Measurements from ENCODE around the gene HAS3. TPM values are rescaled to one million over a fixed set of nuclear protein-coding genes. Genes with fewer than 3 reads are reported as not detected.

Gene HAS3
- total RNA-seq, 1 experiment from 2014 or later, result 140 TPM

GRCh38 chr16:69165584-69165983, 60.1 kb downstream of the HAS3 start:
- H3K4me1 ChIP-seq (ENCODE audit: control insufficient read depth in 1 of 2, insufficient read depth in 2 of 2, low read length in 2 of 2), result peaks cover 0 to 14% of the 10 kb centered on the region in 2 experiments; a peak in 1 of 4 replicates
- RAD21 ChIA-PET (ENCODE audit: low non-redundant PET in 1 of 2, low total read pairs in 2 of 2, uncharacterized antibody in 2 of 2, unreplicated experiment in 2 of 2), result no interaction called here
- no peaks in the 10 kb centered on the region for H4K20me1 ChIP-seq (ENCODE audit: insufficient read depth)
- no peaks in the 10 kb centered on the region for H3K9me3 ChIP-seq (ENCODE audit: control insufficient read depth in 1 of 2, insufficient read depth in 1 of 2, low read depth in 1 of 2, low read length in 2 of 2)
- CTCF ChIA-PET, result no interaction called here
- H3K36me3 ChIP-seq (ENCODE audit: control insufficient read depth in 1 of 2, insufficient read depth in 2 of 2, low read length in 2 of 2), result peaks cover 55 to 80% of the 10 kb centered on the region in 2 experiments
- H2AFZ ChIP-seq (ENCODE audit: low read depth, low read length, poor library complexity, severe bottlenecking), result no peak overlapping the region
- H3K9me2 ChIP-seq (ENCODE audit: insufficient read depth), result no peaks in the 10 kb centered on the region
- no peak overlapping the region for H3K4me3 ChIP-seq (replicated peaks in 1 of 2; ENCODE audit: low read depth in 1 of 2, low read length in 2 of 2)
- DNase-seq (ENCODE audit: low read depth, low spot score) (no peak), ATAC-seq (no peak)
- H3K4me2 ChIP-seq (ENCODE audit: low read length), result no peak overlapping the region
- H3K79me2 ChIP-seq (ENCODE audit: insufficient read depth, low read length), result peaks cover 22% of the 10 kb centered on the region; the same call in 1 of the 2 replicates
- intact Hi-C loops (cut with micrococcal nuclease), result no loop called here
- no TSS peak for BruUV-seq (replicated peaks)
- POLR2A ChIA-PET, result no interaction called here
- H3K9ac ChIP-seq (ENCODE audit: low read length), result no peak overlapping the region
- no peak overlapping the region for H3K27ac ChIP-seq (ENCODE audit: low read depth, low read length)
- TF ChIP-seq EZH2 (IDR thresholded peaks at IDR 0.05) (no peak), ELF1 (IDR thresholded peaks at IDR 0.05; ENCODE audit: borderline replicate concordance, low read depth) (no peak), JUND (IDR thresholded peaks at IDR 0.05) (no peak)
- H3K27me3 ChIP-seq (ENCODE audit: insufficient read depth, low read length), result no peaks in the 10 kb centered on the region

- no peak overlapping the region for H3K27ac ChIP-seq (ENCODE audit: low read depth, low read length)
- H3K4me3 ChIP-seq (replicated peaks in 1 of 2; ENCODE audit: low read depth in 1 of 2, low read length in 2 of 2), result no peak overlapping the region
- CTCF ChIA-PET, result no interaction called here
- POLR2A ChIA-PET, result no interaction called here
- ATAC-seq (no peak), DNase-seq (ENCODE audit: low read depth, low spot score) (no peak)
- intact Hi-C loops (cut with micrococcal nuclease), result no loop called here
- no peak for TF ChIP-seq CEBPB (IDR thresholded peaks at IDR 0.05; ENCODE audit: low read depth)
- no peak for TF ChIP-seq EGR1 (IDR thresholded peaks at IDR 0.05; ENCODE audit: low read depth)
- H3K9ac ChIP-seq (ENCODE audit: low read length), result no peak overlapping the region
- H3K36me3 ChIP-seq (ENCODE audit: control insufficient read depth in 1 of 2, insufficient read depth in 2 of 2, low read length in 2 of 2), result peaks cover 49 to 77% of the 10 kb centered on the region in 2 experiments
- no peaks in the 10 kb centered on the region for H3K9me2 ChIP-seq (ENCODE audit: insufficient read depth)
- H4K20me1 ChIP-seq (ENCODE audit: insufficient read depth), result no peaks in the 10 kb centered on the region
- BruUV-seq (replicated peaks), result no TSS peak
- H3K9me3 ChIP-seq (ENCODE audit: control insufficient read depth in 1 of 2, insufficient read depth in 1 of 2, low read depth in 1 of 2, low read length in 2 of 2), result no peaks in the 10 kb centered on the region
- H3K79me2 ChIP-seq (ENCODE audit: insufficient read depth, low read length), result peaks cover 22% of the 10 kb centered on the region; the same call in 1 of the 2 replicates
- peaks cover 0 to 14% of the 10 kb centered on the region in 2 experiments; a peak in 1 of 4 replicates for H3K4me1 ChIP-seq (ENCODE audit: control insufficient read depth in 1 of 2, insufficient read depth in 2 of 2, low read length in 2 of 2)
- H3K27me3 ChIP-seq (ENCODE audit: insufficient read depth, low read length), result no peaks in the 10 kb centered on the region
- no peak overlapping the region for H3K4me2 ChIP-seq (ENCODE audit: low read length)
- RAD21 ChIA-PET (ENCODE audit: low non-redundant PET in 1 of 2, low total read pairs in 2 of 2, uncharacterized antibody in 2 of 2, unreplicated experiment in 2 of 2), result no interaction called here
- no peak overlapping the region for H2AFZ ChIP-seq (ENCODE audit: low read depth, low read length, poor library complexity, severe bottlenecking)
These were observed 60.9 kb downstream of the HAS3 start for GRCh38 chr16:69166221-69166833.

All from HCT116 (cell line).